G401.6 (cell line): Measurements from ENCODE around the gene CNPY1.

Source experiments
- FAIRE-seq: peaks from 2 replicates; lab custom pipeline; 2012; peaks lifted over from hg19 to GRCh38; lab: Jason Lieb, UNC

The CNPY1 gene

GRCh38 chr7:155466142-155466813 lies 80.1 kb downstream of the CNPY1 start:
- FAIRE-seq: no peak

DNA sequence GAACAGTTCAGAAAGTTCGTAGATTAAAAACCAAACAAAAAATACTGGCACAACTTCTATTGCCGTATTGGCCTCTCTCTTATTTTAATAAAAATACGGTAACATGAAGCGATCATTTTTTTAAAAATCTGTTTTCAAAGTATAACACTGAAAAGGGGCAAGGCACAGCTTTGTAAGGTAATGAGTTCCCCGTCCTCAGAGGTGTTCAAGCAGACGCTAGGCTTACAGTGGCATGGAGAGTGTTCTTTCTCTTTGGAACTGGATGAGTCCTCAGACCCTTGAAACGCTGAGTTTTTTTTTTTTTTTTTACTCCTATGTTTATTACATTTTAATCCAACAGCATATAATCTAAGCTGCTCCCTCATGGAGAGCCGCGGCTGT lies 80.6 kb downstream of the CNPY1 start:
- FAIRE-seq: no peak

- no peak for FAIRE-seq
Measured at GRCh38 chr7:155464948-155465739, 81.2 kb downstream of the CNPY1 start.

DNA sequence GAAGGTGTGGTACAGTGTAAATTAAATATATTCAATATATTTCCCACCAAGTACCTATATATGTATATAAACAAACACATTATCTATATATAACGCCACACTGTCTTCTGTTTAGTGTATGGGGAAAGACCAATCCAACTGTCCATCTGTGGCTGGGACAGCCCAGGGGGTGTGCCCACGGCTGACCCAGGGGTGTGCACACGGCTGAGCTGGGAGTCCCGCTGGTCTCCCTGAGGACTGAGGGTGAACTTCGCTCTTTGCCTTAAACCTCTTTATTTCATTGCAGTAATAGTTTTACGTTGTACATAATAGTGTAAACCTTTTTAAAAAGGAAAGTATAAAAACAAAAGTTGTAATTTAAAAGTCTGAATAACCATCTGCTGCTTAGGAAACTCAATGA lies 82.2 kb downstream of the CNPY1 start:
- no peak for FAIRE-seq

DNA sequence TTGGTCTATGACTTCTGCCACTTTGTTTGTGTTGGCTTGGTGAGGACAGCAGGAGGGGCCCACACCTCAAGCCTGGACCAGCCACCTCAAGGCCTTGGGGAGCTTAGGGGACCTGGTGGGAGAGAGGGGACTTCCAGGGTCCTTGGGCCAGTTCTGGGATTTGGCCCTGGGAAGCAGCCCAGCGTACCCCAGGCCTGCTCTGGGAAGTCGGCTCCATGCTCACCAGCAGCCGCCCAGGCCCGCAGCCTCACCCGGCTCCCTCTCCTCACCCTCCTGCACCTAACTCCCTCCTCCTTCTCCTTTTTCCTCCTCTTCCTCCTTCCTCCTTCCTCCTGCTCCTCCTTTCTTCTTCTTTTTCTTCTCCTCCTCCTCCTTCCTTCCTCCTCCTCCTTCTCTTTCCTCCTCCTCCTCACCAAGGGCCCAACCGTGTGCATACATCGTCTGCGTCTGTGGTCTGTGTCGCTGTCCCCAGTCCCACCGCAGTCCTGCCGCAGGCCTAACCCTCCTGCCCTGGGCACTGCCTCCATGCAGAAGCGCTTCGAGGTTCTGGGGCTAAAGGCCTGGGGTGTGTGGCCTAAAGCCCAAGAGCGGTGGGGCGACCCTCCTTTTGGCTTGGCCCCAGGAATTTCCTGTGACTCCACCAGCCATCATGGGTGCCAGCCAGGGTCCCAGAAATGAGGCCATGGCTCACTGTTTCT lies 83.1 kb downstream of the CNPY1 start:
- FAIRE-seq: no peak

GRCh38 chr7:155462163-155462735 lies 84.1 kb downstream of the CNPY1 start:
- no peak for FAIRE-seq

GRCh38 chr7:155461631-155462030 lies 84.7 kb downstream of the CNPY1 start:
- FAIRE-seq: no peak

DNA sequence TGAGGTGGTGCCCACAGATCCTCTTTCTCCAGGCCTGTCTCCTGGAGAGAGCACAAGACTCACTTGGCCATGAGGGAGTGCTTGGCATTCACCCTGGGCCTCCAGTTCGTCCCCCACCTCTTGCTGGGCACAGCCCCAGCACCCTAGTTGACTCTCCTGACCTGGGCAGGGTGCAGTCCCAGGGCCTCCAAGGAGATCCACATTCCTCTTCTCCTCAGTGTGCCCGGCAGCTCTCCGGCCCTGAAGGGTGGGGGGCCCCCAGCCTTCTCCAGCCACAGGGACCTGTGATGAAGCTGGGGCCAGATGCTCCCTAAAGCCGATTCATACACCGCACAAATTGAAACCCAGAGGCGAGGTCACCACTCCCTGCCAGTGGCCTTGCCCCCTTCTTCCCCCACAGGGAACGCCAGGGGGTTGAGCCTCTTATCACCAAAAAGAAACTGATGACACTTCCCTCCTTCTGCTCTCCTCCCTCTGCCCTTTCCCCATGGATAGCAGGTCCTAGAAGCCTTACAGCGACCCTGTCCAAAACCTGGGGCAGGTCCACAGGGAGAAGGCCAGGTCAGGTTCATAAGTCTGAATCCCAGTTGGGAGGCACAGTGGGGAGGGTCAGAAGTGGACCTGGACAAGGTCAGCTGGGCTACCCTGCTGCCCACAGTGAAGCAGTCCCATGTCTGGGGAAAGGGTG lies 85.3 kb downstream of the CNPY1 start:
- no peak for FAIRE-seq

GRCh38 chr7:155459700-155460461 lies 86.5 kb downstream of the CNPY1 start:
- FAIRE-seq: no peak

DNA sequence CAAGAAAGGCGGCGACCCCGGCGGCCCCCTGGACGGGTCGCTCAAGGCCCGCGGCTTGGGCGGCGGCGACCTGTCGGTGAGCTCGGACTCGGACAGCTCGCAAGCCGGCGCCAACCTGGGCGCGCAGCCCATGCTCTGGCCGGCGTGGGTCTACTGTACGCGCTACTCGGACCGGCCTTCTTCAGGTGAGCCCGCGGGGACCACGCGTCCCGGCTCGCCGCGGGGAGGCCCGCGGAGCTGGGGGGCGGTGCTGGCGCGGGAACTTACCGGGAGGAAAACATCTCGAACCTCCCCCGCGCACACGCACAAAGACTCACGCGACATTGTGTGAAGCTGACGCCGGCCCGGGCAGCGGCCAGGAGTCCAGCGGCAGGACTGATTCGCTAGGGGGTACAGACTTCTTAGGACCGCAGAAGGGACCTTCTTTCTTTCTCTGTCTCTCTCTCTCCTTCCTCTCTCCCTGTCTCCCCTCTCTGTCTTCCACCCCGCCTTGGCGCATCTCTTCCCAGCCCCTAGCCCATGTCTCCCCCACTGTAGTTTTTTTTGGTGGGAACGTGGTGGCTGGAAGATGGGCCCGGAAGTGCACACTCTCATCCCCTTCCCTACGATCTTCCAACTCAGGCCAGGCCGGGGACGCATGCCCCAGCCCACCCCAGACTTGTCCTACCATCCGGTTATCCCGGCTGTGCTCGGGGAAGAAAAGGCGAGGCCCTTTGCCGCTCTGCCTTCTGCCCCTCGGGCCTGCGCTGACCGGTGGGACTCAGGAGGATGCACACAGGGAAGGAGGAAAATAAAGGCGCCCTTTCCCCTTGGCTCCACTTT lies 87.3 kb downstream of the CNPY1 start:
- FAIRE-seq: no peak

DNA sequence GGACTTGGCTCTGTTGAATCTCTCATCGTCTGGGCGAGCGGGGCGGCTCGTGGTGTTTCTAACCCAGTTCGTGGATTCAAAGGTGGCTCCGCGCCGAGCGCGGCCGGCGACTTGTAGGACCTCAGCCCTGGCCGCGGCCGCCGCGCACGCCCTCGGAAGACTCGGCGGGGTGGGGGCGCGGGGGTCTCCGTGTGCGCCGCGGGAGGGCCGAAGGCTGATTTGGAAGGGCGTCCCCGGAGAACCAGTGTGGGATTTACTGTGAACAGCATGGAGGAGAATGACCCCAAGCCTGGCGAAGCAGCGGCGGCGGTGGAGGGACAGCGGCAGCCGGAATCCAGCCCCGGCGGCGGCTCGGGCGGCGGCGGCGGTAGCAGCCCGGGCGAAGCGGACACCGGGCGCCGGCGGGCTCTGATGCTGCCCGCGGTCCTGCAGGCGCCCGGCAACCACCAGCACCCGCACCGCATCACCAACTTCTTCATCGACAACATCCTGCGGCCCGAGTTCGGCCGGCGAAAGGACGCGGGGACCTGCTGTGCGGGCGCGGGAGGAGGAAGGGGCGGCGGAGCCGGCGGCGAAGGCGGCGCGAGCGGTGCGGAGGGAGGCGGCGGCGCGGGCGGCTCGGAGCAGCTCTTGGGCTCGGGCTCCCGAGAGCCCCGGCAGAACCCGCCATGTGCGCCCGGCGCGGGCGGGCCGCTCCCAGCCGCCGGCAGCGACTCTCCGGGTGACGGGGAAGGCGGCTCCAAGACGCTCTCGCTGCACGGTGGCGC lies 88.1 kb downstream of the CNPY1 start, which contains the start of gene EN2:
EN2 (plus strand) TSS at position 19 of the 767 bp plus-strand sequence; CDS start at position 268, 249 bp downstream.
- FAIRE-seq: no peak

DNA sequence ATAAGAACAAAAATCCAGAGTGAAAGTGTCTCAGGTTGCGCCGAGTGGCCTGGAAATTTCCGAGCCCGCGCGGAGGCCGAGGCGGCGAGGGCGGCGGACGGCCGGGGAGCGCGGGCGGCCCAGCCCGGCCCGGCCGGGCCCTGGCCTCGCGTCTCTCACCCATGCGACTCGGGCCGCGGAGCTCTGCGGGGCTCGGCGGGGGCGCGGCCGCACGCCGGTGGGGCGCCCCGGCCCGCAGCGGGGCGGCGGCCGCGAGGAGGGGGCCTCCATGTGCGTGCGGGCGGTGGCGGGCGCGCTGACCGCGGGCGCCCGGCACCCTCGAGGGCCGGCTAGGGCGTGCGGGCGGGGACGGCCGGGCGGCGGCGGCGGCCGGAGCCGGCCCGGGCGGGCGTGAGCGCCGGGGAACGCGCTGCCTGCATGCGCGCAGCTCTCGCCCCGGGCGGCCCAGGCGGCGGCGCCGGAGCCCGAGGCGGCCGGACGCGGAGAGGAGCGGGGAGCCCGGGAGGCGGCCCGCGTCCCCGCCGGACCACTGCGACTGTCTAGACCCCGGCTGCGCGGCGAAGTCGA lies 88.7 kb downstream of the CNPY1 start:
- no peak for FAIRE-seq

DNA sequence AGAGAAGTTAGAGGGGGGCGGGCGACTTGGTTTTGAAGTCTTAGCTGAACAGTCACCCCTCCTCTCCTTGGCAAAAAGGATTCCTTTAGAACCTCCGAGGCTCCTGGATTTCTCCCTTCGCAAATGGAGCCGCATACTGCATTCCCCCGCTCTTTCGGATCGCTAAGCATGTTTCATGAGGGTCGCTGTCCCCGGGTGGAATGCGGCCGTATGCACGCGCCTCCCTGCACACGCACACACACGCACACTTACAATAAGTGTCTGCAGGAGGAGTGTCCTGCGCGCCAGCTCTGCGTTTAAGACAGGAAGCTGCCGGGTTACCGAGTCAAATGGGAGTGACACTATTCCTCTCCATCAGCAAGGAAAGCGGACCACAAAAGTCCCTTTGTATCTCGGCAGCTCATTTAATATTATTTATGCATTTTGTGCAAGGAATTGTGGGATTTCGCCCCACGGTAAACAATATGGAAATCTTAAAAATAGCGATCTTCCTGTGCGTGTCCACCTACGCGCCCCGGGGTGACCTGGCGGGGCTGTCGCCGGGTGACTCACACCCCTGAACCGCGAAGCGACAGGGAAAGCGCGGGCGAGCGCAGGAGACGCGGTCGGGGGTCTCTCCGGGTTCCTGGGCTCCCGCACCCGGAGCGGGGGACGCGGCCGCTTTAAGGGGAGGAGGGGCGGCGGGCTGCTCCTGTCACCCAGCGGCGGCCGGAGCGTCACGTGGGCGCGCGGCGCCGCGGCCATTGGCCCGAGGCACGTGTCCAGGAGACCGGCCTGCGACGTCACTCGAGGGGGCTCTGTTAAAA lies 89.4 kb downstream of the CNPY1 start:
- no peak for FAIRE-seq

DNA sequence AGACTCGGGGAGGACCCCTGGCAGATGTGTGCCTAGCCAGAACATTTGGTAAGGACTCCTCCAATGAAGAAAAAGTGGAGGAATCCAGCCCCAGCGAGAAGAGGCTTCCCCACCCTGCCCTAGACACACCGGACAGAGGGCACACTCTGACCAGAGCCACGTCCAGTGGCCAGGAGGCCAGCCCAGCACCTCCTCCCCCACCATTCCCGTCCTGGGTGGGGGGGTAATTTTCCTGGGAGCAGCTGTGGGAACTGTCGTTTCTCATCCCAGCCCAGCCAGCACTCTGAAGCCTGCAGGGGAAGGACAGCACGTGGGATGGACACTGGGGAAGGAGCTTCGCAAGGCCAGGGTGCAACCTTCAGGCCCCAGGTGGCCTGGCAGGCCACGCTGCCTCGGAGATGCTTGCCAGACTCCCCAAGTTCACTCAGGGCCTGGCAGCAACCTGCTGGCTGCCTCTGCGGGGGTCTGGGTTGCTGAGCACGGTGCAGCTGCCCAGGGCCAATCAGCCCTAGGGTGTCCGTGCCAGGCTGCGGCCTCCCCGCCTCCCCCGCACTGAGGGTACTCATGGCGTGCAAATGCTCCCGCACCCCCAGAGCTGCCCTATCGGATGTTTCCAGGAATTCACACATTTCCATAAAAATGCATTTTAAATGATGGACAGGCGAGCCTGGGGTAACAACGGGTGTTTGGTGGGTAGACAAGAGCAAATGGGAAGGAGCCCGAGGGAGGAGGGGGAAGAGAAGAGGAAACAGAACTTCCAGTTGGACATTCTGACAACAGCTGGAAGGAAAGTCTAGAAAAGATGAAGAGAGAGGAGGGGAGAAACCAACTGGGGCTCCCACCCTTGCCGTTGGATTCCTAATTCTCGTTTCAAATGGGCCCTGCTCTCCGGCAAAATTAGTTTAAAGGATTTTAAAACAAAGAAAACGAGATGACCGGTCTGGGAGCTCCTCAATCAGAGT lies 90.3 kb downstream of the CNPY1 start:
- no peak for FAIRE-seq

DNA sequence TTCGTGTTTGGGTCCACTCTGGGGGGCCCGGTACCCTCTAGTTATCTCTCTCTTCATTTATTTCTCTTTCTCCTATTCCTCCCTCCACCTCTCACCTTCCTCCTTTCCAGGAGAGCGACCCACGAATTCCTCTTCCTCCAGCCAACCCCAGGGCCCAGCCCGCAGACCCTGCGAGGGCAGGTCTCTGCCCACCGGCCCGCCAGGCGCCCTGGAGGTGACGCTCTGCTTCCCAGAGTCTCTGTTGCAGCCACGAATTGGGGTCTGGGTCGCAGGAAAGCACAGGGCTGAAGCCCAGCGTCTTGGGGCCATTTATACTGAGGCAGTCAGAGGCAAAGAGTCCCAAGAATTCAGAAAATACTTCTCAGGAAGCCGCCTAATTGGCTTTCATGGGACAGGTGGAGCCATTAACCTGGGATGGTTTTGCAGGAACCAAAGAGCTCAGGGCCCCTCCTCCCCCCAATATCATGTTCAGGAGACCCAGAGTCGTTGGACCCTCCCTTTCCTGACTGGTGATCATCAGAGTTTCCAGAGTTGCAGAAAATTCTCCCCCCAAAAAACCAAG lies 91.1 kb downstream of the CNPY1 start:
- no peak for FAIRE-seq

GRCh38 chr7:155454183-155455112 lies 91.9 kb downstream of the CNPY1 start:
- FAIRE-seq: no peak
